RPMI7951 (cell line): ENCODE data around the gene BMPER. TPM values are rescaled to one million over a fixed set of nuclear protein-coding genes. Genes with fewer than 3 reads are reported as not detected.
A peak's percentile ranks its signal among the peaks of the same experiment; 100 is the strongest.

Source experiments
- DNase-seq: peaks from one replicate; pipeline ENCODE4 v3.0.0-alpha.2; 2012; ENCODE audit warnings: low read depth
- total RNA-seq: library from RNA; depleted of rRNA; stranded (reverse); fragments of >200 nt; shearing (Covaris generic); gene quantifications from 2 replicates; pipeline ENCODE4 v1.2.3, GENCODE V29; 2014

The BMPER gene
- total RNA-seq, 1 experiment from 2014 or later, result 3.0 TPM

DNA sequence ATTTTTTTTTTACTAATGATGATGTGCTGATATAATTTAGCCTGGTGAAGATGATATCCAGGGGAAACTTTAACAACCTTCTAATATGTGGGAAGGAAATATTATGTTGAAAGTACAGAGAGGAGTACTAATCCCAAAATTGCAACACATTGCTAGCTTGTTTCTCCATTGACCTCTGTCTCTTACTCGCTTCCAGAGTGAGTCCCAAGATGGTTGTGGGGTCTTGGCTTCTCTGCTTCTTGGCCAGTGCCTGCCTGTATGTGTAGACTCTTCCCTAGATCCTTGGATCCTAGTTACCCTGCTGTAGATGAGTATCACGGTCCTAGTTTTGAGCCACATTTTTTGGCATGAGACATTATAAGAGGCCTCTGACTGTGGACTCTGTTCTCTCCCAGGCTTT lies 17.5 kb downstream of the BMPER start:
- no peak for DNase-seq

DNA sequence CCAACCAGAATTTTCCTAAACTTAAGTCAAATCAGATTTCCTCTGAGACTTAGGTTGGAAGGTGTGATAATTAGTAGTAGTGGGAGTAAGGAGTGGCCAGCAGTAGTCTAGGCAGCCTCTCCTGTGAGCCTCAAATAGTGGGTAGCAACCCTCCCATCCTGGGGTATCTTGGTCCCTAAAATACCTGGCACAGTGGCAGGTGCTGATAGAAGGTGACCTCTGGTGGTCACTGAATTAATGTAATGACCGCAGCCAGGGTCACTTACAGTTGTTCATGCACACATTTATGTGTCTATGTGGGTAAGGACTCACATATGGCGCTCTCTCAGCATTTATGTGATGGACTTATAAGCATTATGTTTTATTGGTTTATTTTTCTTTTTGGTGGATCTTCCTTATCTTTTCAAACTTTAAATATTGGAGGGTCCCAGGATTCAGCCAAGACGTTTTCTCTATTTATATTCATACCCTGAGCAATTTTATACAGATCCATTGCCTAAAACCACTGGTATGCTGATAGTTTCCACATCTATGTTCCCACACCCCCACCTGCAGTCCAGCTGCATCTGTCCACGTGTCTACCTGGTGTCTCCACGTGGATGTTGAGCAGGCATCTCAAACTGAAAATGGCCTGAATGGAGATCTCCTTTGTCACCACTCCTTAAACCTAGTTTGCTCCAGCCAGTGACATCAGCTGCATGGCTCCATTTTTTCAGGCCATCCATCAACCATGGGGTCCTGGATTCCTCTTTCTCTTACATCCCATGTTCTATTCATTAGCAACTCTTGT lies 18.3 kb downstream of the BMPER start:
- DNase-seq, result no peak

DNA sequence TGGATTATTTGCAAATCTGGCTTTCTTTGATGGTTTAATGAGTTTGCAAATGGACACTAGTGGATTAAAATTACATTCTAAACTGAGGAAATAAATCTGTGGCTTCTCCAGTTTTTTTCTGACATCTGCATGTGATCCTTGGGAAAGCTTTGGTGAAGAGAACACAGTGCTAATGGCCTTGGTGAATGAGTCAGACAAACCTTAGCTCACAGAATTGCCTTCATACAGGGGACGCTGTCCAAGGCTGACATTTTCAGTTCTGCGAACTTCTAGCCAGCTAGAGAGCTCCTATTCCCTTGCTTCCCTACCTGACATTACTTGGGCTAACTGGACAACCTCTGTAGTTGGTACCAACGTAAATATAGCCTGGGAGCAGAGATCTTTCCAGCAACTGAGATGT lies 21.2 kb downstream of the BMPER start:
- DNase-seq, result peak; percentile 69

DNA sequence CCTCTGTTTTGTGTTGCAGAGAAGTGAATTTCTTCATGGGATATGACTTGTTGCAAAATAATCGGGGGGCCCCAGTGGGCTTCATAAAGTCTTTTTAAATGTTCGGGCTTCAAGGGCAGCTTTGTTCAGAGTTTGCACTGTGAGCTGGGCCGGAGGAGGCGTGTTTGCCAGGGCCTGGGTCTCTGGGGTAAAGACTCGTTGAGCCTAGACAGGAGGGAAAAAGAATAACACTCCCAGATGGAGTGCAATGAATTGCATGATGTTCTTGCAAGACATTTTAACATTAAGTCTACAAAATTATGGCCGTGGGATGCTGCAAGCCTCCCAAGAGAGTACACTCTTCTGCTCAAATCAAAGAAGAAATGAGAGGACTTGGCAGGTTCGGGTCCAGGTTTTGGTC lies 23.6 kb downstream of the BMPER start:
- no peak for DNase-seq

DNA sequence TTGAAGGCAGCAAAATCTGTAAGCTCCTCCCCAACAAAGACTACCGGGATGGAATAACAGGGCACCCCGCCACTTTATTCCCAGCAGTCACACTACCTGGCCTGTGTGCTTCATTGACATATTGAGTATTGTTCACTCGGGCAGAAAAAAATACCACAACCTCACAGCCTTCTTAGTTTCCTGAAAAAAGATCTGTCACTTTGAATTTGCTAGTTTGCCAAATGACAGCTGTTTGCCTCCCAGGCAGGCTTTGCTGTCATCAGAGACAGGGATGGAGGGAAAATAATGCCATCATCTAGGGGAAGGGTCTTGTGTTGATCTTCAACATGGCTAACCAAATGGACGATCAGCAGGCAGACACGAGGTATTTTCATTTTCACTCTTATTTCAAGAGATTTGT lies 26.9 kb downstream of the BMPER start:
- peak; percentile 37 for DNase-seq

DNA sequence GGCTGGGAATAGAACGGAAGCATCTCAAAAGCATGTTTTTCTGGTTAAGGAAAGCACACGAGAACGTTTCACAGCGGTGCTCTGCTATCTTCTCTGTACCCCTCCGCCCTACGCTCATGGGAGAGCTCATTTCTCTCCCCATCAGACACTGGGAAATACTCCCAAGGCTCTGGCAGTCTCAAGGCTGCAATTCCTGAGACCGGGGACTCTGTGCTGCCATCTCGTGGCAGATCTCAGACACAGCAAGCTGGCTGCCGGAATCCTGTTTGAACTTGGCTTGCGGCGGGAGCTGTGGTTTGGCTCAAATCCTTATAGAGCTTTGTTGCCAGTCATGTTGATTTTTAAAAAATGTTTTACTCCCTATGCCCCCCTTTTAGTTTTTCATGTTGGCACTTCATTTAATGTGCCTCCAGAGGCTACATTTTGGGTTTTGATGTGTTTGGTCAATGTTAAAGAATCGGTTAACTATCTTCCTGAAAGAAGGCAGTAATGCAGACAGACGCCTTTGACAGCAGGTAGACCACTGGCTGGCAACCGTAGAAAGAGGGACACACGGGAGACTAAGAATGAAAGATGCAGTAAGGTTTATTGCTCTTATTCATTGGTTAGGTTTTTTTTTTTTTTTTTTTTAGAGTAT lies 27.6 kb downstream of the BMPER start:
- peak; percentile 97 for DNase-seq

DNA sequence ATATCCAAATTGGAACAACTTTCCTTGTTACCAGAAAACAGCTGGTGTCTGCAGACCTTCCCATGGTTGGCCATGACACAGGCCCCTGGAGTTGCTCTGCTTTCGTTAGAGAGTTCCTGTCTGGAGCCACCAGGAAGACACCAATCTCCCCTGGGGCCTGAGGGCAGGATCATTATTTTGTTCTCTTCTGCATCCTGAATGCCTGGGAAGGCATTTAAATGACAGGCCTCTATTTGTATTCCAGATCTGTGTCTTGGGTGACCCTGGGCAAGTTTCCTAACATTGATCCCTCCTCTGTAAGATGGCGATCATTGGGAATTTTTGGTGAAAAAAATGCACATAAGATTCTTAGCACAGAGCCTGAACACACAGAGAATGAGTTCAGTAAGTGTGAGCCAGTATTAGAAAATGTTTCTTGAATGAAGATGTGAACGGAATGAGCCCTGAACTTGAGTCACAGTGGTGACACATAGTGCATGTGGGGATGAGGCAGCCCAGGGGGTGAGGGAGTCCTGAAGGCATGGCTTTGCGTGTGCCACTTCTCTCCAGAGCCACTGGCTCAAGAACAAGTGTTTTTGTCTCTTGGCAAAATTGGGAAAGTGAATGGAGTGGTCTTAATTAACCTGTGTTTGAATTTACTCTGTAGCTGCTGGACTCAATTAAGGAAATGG lies 28.4 kb downstream of the BMPER start:
- peak; percentile 94 for DNase-seq

DNA sequence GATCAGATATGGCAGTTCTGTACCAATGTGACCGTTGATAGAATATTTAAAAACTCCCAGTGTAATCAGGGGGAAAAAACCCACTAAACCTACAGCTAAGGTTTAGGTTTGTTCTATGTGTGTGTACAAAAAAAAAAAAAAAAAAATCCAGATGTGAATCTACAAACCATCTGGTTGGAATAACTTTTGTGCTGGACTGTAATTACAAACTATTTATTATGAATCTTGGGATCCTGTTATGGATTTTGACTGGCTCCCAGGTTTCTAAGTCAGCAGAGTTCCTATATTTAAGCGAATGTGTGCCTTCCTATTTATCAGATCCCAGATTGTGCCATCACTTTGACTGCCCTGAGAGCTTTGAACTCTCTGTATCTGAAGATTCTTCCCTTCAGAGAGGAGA lies 29.1 kb downstream of the BMPER start:
- DNase-seq, result no peak

DNA sequence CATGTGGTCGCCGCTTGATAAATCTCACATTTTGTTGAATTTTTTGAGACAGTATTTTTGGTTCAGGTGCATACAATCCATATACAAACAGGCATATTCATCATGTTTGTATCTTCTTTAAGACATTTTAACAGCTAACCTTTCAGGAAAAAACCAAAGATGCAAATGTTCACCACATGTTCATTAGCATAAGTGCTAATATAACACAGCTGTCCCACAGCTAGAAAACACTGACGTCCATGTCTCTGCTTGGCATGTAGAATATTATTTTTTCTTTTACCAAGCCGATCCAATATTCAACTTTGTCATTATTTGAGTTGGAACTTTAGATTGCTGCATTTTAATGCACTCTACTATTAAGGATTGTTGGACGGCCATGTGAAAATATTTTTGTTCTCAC lies 31.2 kb downstream of the BMPER start:
- no peak for DNase-seq

DNA sequence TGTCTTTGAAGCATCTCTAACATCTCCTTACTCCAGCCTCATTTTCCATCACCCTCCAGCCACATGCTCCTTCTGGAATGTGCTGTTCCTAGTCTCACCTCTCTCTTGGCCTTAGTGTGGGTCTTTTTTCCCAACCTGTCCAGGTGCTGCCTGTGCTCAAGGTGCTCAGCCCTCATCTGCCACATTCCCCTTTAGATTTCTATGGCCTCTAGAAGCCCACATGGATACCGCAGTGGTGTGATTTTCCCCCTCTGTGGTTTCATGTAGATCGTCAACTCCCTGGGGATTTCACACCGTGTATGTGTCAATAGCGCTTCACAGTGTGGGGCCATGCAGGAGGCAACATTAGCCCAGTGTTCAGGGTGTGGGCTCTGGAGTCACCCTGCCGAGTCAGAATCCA lies 32.5 kb downstream of the BMPER start:
- no peak for DNase-seq

DNA sequence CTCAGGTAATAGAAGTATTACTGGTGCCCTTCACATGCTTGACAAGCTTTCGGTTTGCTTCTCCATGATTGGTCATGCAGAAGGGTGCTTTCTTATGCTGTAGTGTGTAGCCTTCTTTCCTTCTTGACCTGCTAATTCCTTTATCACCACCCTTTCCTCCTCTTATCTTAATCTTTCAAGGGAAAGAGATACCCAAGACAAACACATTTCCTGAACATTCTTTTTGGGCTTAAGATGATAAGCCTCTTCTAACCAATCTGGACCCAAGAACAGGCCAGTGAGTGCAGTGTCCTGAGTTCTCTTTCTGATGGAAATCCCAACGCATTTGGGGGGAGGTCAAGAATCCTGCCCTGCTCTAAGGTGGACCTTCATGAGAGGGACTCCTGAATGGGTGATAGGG lies 33.8 kb downstream of the BMPER start:
- no peak for DNase-seq

DNA sequence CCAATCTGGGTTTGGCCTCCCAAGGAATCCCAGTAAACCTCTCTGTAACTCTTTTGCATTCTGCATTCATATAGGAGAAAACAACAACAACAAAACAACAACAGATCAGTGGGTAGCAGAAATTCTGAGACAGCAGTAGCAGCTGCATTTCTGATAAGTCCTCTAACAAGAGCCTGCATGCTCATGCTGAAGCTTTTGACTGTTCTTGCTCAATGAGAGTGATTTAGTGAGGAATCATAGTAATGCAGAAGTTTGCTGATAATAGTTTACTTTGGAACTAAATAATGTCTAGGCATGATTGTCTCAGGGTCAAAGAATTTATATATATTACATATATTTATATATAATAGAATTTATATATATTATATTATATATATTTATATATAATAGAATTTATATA lies 35.2 kb downstream of the BMPER start:
- no peak for DNase-seq

DNA sequence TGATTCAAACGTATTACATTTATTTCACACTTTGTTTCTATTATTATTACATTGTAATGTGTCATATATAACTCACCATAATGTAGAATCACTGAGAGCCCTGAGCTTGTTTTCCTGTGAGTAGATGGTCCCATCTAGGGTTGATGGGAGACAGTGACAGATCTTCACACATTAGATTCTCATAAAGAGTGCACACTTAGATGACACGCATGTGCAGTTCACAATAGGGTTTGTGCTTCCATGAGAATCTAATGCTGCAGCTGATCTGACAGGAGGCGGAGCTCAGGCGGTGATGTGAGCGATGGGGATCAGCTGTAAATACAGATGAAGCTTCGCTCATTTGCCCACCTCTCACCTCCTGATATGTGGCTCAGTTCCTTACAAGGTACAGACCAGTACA lies 36.1 kb downstream of the BMPER start:
- no peak for DNase-seq

DNA sequence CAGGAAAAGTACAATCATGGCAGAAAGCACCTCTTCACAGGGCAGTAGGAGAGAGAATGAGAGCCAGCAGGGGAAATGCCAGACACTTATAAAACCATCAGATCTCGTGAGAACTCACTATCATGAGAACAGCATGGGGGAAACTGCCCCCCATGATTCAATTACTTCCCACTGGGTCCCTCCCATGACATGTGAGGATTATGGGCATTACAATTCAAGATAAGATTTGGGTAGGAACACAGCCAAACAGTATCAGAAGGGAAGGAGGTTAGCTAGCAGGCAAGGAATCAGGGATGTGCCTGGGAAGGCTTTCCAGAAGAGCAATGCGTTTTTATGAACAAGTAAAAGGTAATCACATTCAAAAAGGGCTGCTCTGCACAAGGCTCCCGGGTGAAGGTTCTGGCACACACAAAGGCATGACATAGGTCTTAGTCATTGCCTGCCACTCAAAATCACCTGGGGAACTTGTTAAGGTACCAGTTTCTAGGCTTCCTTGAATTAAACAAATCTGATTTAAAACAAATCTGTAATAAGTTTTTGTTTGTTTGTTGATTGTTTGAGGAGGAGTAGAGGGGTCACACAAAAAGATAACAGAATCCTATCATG lies 40.9 kb downstream of the BMPER start:
- DNase-seq, result no peak

DNA sequence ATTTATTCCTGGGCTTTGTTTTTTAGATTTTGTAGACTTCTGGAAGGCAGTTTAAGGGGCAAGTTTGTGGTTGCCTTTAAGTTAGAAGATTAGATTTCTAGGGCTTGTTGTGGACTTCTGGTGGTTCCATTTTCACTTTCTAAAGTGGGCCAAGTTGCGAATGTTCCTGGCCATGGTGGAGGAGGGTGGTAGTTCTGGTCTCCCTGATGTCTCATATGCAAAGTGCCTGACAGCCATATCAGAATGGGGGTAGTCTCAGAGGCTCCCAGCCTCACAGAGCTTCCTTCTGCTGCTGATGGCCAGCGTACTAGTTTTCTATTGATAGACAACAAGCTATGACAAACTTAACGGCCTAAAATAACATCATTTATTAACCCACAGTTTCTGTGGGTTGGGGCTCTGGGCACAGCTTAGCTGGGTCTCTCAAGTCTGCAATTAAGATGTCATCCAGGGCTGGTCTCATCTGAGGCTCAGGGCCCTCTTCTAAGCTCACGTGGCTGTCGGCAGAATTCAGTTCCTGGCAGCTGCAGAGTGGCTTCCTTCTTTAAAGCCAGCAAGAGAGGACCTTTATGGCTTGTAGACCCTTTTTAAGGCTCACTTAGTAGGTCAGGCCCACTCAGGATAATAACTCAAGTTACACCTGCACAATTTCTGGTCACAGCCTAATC lies 44.8 kb downstream of the BMPER start:
- DNase-seq, result no peak

DNA sequence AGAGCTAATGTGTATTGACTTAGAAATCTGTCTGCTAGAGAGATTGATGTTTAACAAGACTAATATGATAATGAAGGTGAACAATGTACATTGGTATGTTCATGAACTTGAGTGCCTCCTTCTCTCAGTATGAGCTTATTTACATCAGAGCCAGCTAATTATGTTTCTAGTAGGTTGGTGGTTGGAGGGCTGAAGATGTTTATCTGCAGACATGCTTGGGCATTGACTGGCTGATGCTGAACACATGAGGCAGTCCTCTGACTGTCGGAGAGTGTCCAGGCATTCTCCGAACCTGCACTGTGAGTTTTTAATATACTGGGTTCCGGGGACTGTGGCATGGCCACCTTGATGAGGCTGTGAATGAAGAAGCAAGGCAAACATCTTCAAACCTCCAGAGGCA lies 47.5 kb downstream of the BMPER start:
- DNase-seq, result peak; percentile 35

DNA sequence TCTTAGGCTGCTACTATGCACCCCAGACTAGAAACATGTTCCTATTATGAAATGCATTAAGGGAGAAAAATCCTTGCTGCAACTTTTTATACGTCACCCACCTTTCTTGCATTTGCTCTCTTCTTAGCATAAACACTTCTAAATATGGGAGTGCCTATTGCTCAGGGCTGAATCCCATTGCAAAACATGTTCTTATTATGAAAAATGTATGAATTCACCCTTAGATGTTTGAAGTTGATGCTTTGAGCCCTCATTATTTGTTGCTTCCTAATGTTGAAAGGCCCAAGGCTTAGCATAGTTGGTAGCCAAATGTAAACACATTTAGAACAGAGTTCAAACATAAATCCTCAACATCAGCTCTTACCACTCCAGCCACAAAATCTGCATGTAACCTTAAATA lies 52.8 kb downstream of the BMPER start:
- no peak for DNase-seq

DNA sequence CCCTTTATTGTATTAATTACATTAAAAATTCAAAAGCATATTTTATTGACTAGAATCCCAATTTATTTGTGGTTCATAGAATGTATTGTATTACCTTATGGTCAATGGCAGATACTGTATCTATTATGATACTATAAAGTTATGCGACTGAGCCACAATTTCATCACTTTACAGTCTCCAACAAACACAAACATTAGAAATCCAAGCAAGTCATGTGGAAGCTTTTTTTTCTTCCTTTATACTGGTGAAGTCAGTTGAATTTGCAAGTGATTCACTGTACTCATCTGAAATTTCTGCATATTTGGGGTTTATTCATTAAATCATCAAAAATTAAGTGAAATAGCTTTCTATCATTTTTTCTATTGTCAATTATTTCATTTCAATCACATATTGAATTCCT lies 54.3 kb downstream of the BMPER start:
- no peak for DNase-seq

DNA sequence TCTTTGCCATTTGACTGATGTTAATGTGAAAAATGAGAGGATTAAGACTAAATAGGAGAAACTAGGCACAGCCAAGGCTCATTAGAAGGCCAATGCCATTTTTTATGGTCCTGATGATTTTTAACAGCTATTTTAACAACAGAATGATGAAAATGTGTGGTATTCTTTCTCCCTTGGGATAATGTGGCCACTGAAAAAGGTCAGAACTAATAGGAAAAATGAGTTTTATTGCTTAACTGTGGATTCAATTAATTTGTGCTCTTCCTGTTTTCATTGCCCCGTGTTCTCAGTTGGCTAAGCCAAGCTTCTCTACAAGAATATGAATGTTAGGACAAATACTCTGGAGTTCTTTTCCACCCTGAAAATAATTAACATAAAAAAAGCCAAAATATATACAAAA lies 56.6 kb downstream of the BMPER start:
- DNase-seq, result no peak

DNA sequence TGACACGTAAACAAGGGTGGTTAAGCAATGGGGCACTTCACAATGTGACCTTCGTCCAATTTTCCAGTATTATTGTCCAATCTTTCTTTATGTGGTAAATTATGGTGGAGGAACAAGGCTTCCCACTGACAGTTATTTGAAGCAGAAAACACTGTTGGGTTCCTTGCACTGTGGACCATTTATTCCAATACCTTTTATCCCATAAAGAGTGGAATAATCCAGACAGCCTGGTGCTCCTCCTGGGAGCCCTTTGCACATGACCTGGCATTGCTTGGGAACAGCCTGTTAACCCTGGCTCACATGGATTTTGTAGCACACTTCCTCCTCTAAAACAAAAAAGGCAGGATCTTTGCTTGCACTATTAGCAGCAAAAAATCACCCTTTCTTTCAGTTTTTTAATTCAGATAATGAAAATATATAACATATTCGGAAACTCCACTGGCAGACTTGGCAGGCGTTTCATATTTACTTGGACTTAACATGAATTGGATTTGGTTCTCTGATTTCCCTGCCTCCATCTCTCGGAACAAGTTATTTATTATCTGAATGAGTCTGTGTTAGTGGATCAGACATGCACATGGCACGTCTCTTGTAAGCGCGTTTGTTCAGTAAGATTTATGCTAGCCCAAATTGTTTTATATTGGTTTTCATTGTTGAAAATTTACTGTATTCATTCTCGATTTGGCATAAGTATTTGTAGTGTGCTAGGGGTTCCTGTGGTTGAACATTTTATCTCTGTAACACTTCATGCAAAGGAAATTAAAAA lies 59.3 kb downstream of the BMPER start:
- DNase-seq, result no peak

DNA sequence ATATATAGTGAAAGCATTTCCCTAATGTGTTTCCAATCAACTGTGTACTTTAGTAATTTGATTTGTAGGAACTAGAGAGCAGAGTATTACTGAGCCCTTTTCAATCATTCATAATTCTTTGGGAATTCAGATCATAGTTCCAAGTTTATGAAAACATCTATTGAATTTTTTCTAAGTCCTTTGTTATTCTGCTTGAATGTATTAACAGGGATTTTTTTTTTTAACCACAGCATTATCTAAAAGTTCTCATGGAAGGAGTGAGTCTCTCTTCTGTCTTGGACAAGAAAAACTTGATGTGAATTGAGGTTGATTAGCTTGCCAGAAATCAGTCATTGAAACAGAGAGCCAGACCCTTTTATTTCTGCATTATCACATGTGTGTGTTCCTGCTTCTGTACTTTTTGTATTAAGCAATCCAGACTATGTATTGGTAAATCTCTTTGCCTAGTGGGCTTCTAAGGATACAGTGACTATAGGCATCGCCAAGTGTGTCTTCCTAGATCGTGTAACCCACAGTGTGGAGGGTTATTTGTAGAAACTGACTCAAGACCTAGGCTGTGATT lies 59.9 kb downstream of the BMPER start:
- DNase-seq, result no peak
